Ovary (tissue), 3 donors: Measurements from ENCODE around the gene GNB1L.

ENCODE experiments used
- EP300 ChIP-seq: sonication (generic); formaldehyde crosslinking; IDR thresholded peaks from one replicate; pipeline ENCODE4 v1.6.1; 2017; ENCODE audit warnings: antibody characterized with exemption
- POLR2A ChIP-seq: fragments of 450-650 bp; IDR thresholded peaks from one replicate; pipeline ENCODE4 v1.6.1; 2017; ENCODE audit warnings: antibody characterized with exemption, mild to moderate bottlenecking, moderate library complexity
- TF ChIP-seq, protein P1 (sequence below), 3 donors: fragments of 450-650 bp in 2 of 3; fragments of 200-600 bp in 1 of 3; IDR thresholded peaks; one replicate each; pipeline versions ENCODE4 v1.5.1 to v1.8.0; 2016 to 2022; ENCODE audit warnings: antibody characterized with exemption in 3 of 3, mild to moderate bottlenecking in 1 of 3
- donor health status: DM: no; HTN: no; CAD: no.

DNA sequence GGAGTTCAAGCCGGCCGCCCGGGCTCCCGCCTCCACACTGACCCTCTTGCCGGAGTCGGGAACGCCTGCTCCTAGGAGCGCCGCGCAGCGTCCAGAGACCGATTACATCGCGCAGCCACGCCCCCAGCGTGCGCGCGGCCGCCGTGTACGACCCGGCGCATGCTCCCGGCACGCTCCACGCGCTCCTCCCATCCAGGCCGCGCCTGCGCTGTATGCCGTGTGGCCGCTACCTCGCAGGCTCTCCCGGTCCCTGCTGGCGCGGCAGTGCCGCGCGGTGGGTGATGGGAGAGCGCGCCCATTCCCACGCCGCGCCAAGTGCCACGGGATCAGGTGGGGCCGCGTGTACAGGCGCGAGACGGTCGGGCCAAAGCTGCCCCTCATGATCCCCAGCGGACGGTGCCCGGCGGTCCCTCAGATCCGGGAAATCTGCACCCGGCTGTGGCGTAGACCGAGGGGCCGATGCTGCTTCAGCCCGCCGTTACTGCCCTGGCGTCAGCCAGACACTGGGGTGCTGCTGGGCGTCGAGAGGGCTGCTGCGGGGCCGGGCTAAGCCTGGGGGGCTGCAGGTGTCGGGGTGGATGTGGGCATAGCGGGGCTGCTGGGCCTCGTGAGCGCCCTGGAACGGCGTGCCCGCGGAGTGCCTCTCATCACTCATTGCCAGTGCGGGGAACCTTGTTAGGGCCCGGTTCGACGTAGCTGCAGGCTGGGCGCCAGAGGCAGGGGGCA lies at the start of gene GNB1L, which contains the start of gene RTL10:
- TF ChIP-seq, protein P1, sequence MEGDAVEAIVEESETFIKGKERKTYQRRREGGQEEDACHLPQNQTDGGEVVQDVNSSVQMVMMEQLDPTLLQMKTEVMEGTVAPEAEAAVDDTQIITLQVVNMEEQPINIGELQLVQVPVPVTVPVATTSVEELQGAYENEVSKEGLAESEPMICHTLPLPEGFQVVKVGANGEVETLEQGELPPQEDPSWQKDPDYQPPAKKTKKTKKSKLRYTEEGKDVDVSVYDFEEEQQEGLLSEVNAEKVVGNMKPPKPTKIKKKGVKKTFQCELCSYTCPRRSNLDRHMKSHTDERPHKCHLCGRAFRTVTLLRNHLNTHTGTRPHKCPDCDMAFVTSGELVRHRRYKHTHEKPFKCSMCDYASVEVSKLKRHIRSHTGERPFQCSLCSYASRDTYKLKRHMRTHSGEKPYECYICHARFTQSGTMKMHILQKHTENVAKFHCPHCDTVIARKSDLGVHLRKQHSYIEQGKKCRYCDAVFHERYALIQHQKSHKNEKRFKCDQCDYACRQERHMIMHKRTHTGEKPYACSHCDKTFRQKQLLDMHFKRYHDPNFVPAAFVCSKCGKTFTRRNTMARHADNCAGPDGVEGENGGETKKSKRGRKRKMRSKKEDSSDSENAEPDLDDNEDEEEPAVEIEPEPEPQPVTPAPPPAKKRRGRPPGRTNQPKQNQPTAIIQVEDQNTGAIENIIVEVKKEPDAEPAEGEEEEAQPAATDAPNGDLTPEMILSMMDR (IDR thresholded peaks at IDR 0.05), result peak in 1 of 3 donors; percentile 14
- TF ChIP-seq POLR2A (peak; percentile 86), EP300 (no peak)
